SK-N-SH (cell line): ENCODE results near the gene ACVR1B. TPM values are rescaled to one million over a fixed set of nuclear protein-coding genes. Genes with fewer than 3 reads are reported as not detected.

Source experiments
- CTCF ChIA-PET: fragments of 300-600, 350-600 bp; formaldehyde crosslinking; extraction: SDS; loops from one replicate; lab custom pipeline; 2021; lab: Yijun Ruan, JAX
- POLR2A ChIA-PET: fragments of 350-600 bp; sonication (Branson Sonifier 250); formaldehyde crosslinking; extraction: SDS; loops from one replicate; lab custom pipeline; 2020; ENCODE audit warnings: antibody characterized with exemption, inconsistent platforms; lab: Yijun Ruan, JAX
- DNase-seq: peaks from one replicate; pipeline ENCODE4 v3.0.0; 2012
- H2AFZ ChIP-seq: fragments of 200-600 bp; sonication (generic); 2 replicates; pipeline ENCODE4 v1.8.1; 2016; ENCODE audit warnings: antibody characterized with exemption, mild to moderate bottlenecking, low read depth
- H3F3A ChIP-seq: fragments of 200-600 bp; sonication (generic); replicated peaks from 2 replicates; pipeline ENCODE3; 2016; ENCODE audit warnings: antibody characterized with exemption, mild to moderate bottlenecking; ENCODE audit not compliant: insufficient read depth
- H3K27ac ChIP-seq, 2 experiments: fragments of 200-500 bp in 1 of 2; fragments of 200-600 bp in 1 of 2; sonication (Bioruptor generic) in 1 of 2; sonication (generic), shearing (Covaris generic) in 1 of 2; 2 replicates each; pipeline versions ENCODE4 v1.5.1 to v1.6.1; 2014 to 2016; ENCODE audit warnings: low read depth in 2 of 2, inconsistent platforms in 1 of 2, low read length in 1 of 2, mild to moderate bottlenecking in 1 of 2, mixed read lengths in 1 of 2
- H3K27me3 ChIP-seq: fragments of 200-600 bp; sonication (generic), shearing (Covaris generic); 2 replicates; pipeline ENCODE4 v1.6.1; 2016; ENCODE audit warnings: mixed run types; ENCODE audit not compliant: insufficient read depth
- H3K36me3 ChIP-seq, 2 experiments: fragments of 200-500 bp in 1 of 2; fragments of 200-600 bp in 1 of 2; sonication (Bioruptor generic) in 1 of 2; sonication (generic) in 1 of 2; replicated peaks in 1 of 2; 2 replicates each; pipeline versions ENCODE3 to v1.5.1; 2014 to 2016; ENCODE audit warnings: low read length in 1 of 2, mild to moderate bottlenecking in 1 of 2; ENCODE audit not compliant: insufficient read depth in 2 of 2, control insufficient read depth in 1 of 2
- H3K4me1 ChIP-seq, 2 experiments: fragments of 200-500 bp in 1 of 2; fragments of 200-600 bp in 1 of 2; sonication (Bioruptor generic) in 1 of 2; sonication (generic), shearing (Covaris generic) in 1 of 2; 2 replicates each; pipeline versions ENCODE4 v1.5.1 to v1.6.1; 2014 to 2016; ENCODE audit warnings: low read depth in 1 of 2, low read length in 1 of 2, mixed run types in 1 of 2; ENCODE audit not compliant: insufficient read depth in 2 of 2, control insufficient read depth in 1 of 2
- H3K4me2 ChIP-seq: fragments of 200-600 bp; sonication (generic), shearing (Covaris generic); 2 replicates; pipeline ENCODE4 v1.6.1; 2017; ENCODE audit warnings: mixed run types
- H3K4me3 ChIP-seq, 2 experiments: fragments of 200-500 bp in 1 of 2; fragments of 200-600 bp in 1 of 2; sonication (Bioruptor generic) in 1 of 2; sonication (generic), shearing (Covaris generic) in 1 of 2; 2 replicates each; pipeline versions ENCODE4 v1.5.1 to v1.8.1; 2014 to 2016; ENCODE audit warnings: low read depth in 2 of 2, inconsistent platforms in 1 of 2, low read length in 1 of 2, mild to moderate bottlenecking in 1 of 2, mixed read lengths in 1 of 2, moderate library complexity in 1 of 2
- H3K79me2 ChIP-seq: fragments of 200-600 bp; sonication (generic); 2 replicates; pipeline ENCODE4 v1.8.1; 2017; ENCODE audit warnings: mild to moderate bottlenecking; ENCODE audit not compliant: insufficient read depth
- H3K9ac ChIP-seq: fragments of 200-600 bp; sonication (generic); 2 replicates; pipeline ENCODE4 v1.6.1; 2017; ENCODE audit warnings: mixed run types
- H3K9me2 ChIP-seq: fragments of 200-600 bp; sonication (generic); 2 replicates; pipeline ENCODE4 v1.6.1; 2017; ENCODE audit warnings: mixed run types
- H3K9me3 ChIP-seq: fragments of 200-600 bp; sonication (generic); 2 replicates; pipeline ENCODE4 v1.6.1; 2017; ENCODE audit warnings: mixed run types, mild to moderate bottlenecking, moderate library complexity
- H4K20me1 ChIP-seq: fragments of 200-600 bp; sonication (generic); 2 replicates; pipeline ENCODE4 v1.6.1; 2017; ENCODE audit warnings: mild to moderate bottlenecking, mixed run types; ENCODE audit not compliant: insufficient read depth
- FOSL2 ChIP-seq: IDR thresholded peaks from 2 replicates; pipeline ENCODE4 v1.4.0; 2012; ENCODE audit warnings: low read depth, mild to moderate bottlenecking, moderate library complexity, borderline replicate concordance
- FOXJ3 ChIP-seq: sonication (generic); formaldehyde crosslinking; IDR thresholded peaks from 2 replicates; pipeline ENCODE4 v1.5.1; 2020; ENCODE audit warnings: mild to moderate bottlenecking, missing genetic modification reagents
- GATA2 ChIP-seq: sonication (generic); formaldehyde crosslinking; IDR thresholded peaks from 2 replicates; pipeline ENCODE4 v1.5.0; 2020; ENCODE audit warnings: mild to moderate bottlenecking, missing genetic modification reagents
- RCOR1 ChIP-seq: fragments of 150-350 bp; IDR thresholded peaks from 2 replicates; pipeline ENCODE4 v1.6.1; 2017; ENCODE audit warnings: antibody characterized with exemption, low read length
- RXRA ChIP-seq: IDR thresholded peaks from 2 replicates; pipeline ENCODE4 v1.4.0; 2012; ENCODE audit warnings: low read depth, mild to moderate bottlenecking, borderline replicate concordance
- TCF12 ChIP-seq: IDR thresholded peaks from 2 replicates; pipeline ENCODE4 v1.4.0; 2012
- TEAD4 ChIP-seq: IDR thresholded peaks from 2 replicates; pipeline ENCODE4 v1.4.0; 2012; ENCODE audit warnings: mild to moderate bottlenecking, borderline replicate concordance; ENCODE audit not compliant: insufficient read depth
- WGBS: methylation state at CpG from one replicate; pipeline ENCODE4 v1.1.6; 2017; ENCODE audit warnings: low lambda C conversion rate; 5-methylcytosine and 5-hydroxymethylcytosine counted together
- polyA plus RNA-seq, 3 experiments: library from polyadenylated mRNA; depleted of rRNA; stranded (reverse); fragments of >200 nt; gene quantifications; 2 replicates each; pipeline ENCODE4 v1.2.3, GENCODE V29; 2012
- TF ChIP-seq, protein P1 (sequence below): IDR thresholded peaks from 2 replicates; pipeline ENCODE4 v1.4.0; 2012; ENCODE audit warnings: low read depth, borderline replicate concordance

Gene ACVR1B
- polyA plus RNA-seq, 1 of the 3 experiments (the other 2 are of a cell fraction): 12.1 TPM

DNA sequence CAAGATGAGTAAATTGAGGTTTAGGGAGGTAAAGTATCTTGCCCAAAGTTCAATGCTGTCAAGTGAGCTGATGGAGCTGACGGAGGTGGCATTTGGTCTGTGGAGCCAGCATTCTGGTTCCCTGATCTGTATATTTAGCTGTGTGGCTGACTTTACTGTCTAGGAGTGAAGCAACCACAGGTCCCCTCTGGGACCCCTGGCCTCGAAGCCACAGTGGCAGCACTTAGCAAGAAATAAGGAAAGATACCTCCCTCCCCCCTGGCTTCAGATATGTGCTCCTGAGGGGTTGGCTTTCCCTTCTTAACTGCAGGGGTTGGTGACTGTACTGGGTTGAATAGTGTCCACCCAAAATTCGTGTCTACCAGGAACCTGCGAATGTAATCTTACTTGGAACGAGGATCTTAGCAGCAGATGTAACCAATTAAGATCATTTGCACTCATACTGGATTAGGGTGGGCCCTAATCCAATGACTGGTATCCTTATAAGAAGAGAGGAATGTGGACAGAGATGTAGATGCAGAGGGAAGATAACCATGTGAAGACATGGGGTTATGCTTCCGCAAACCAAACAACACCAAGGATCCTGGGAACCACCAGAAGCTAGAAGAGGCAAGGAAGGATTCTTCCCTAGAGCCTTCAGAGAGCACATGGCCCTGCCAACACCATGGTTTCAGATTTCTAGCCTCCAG, 2.0 kb upstream of the ACVR1B start:
- H3K27me3 ChIP-seq: 0 out of 2 replicates have a peak, but pooled peaks cover 9% of the 10 kb centered on the region
- H4K20me1 ChIP-seq: no peaks in the 10 kb centered on the region
- H3F3A ChIP-seq: peaks cover 8% of the 10 kb centered on the region
- H3K27ac ChIP-seq: no peak overlapping the region
- peaks cover 6 to 12% of the 10 kb centered on the region in 2 experiments; a peak in 2 of 4 replicates for H3K4me1 ChIP-seq
- 64% methylated on average over 6 of the region's 6 CpGs for WGBS
- CTCF ChIA-PET: interaction anchor here (0.7 to 2.8 kb wide), 10 partner anchors 10 to 104 kb away, joined by 3 to 14 read pairs (median 4); no protein-coding TSS in a partner anchor
- peaks cover 0 to 4% of the 10 kb centered on the region in 2 experiments for H3K36me3 ChIP-seq
- no peak for TF ChIP-seq RCOR1
- no peaks in the 10 kb centered on the region for H3K9me3 ChIP-seq
- H3K9ac ChIP-seq: no peak overlapping the region
- H3K4me2 ChIP-seq: no peak overlapping the region
- H3K4me3 ChIP-seq: no peak overlapping the region
- peaks cover 17% of the 10 kb centered on the region for H3K79me2 ChIP-seq
- POLR2A ChIA-PET: interaction anchor here (1.3 kb wide), 1 partner anchor 32 kb away, joined by 3 read pairs; no protein-coding TSS in a partner anchor
- no peak for DNase-seq
- no peak overlapping the region for H2AFZ ChIP-seq
- no peaks in the 10 kb centered on the region for H3K9me2 ChIP-seq

DNA sequence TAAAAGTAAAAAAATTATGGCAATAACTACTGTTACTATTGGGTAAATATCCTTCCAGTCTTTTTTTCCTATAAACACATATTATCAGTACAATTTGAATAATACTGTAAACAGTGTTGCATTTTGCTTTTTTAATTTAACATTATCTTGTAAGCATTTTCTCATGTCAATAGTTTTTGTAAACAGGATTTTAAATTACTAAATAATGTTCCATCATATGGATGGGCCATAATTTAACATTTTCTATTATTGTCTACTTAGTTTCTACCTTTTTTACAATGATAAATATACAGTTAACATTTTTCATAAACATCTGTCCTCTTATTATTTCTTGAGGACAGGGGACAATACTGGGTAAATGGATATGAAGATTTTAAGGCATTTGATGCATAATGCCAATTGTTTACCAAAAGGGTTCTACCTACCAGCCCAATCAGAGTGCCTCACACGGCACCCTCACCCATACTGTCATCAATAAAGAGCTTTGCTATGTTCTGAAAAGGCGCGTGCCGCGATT, 759 bp upstream of the ACVR1B start:
- peaks cover 6 to 19% of the 10 kb centered on the region in 2 experiments; a peak in 2 of 4 replicates for H3K4me1 ChIP-seq
- WGBS: 4% methylated on average over 5 of the region's 5 CpGs
- H3K9ac ChIP-seq: peak overlapping the region; percentile 67
- ChIA-PET POLR2A (interaction anchor here (1.5 kb wide), 1 partner anchor 9 kb away, joined by 6 read pairs; no protein-coding TSS in a partner anchor), CTCF (interaction anchor here (0.9 to 2.8 kb wide), 6 partner anchors 36 to 74 kb away, joined by 3 to 14 read pairs (median 3); no protein-coding TSS in a partner anchor)
- no peaks in the 10 kb centered on the region for H3K9me3 ChIP-seq
- no peaks in the 10 kb centered on the region for H4K20me1 ChIP-seq
- H3F3A ChIP-seq: peaks cover 11% of the 10 kb centered on the region
- H2AFZ ChIP-seq: peak overlapping the region; percentile 86
- TF ChIP-seq FOSL2: no peak
- no peak for TF ChIP-seq RXRA
- TF ChIP-seq, protein P1, sequence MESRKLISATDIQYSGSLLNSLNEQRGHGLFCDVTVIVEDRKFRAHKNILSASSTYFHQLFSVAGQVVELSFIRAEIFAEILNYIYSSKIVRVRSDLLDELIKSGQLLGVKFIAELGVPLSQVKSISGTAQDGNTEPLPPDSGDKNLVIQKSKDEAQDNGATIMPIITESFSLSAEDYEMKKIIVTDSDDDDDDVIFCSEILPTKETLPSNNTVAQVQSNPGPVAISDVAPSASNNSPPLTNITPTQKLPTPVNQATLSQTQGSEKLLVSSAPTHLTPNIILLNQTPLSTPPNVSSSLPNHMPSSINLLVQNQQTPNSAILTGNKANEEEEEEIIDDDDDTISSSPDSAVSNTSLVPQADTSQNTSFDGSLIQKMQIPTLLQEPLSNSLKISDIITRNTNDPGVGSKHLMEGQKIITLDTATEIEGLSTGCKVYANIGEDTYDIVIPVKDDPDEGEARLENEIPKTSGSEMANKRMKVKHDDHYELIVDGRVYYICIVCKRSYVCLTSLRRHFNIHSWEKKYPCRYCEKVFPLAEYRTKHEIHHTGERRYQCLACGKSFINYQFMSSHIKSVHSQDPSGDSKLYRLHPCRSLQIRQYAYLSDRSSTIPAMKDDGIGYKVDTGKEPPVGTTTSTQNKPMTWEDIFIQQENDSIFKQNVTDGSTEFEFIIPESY: no peak
- no peak for TF ChIP-seq GATA2
- no peak for TF ChIP-seq TCF12
- TF ChIP-seq TEAD4: no peak
- no peak for TF ChIP-seq FOXJ3 (CRISPR knock-in tag)
- DNase-seq: no peak
- peak overlapping the region; percentile 60 to 74 for H3K4me3 ChIP-seq
- peak overlapping the region; percentile 87 for H3K4me2 ChIP-seq
- no peaks in the 10 kb centered on the region for H3K9me2 ChIP-seq
- H3K79me2 ChIP-seq: peaks cover 29% of the 10 kb centered on the region
- 0 out of 2 replicates have a peak, but pooled peaks cover 9% of the 10 kb centered on the region for H3K27me3 ChIP-seq
- no peaks in the 10 kb centered on the region for H3K36me3 ChIP-seq
- peak overlapping the region in 1 of 2 experiments; percentile 77; a peak in 2 of 4 replicates for H3K27ac ChIP-seq
